SW 1271 (cell line): ENCODE measurements around the gene TINAGL1.
A peak's percentile ranks its signal among the peaks of the same experiment; 100 is the strongest.

ENCODE experiments used
- DNase-seq, 2 experiments: peaks; one replicate each; lab custom pipeline; 2025; lab: John Stamatoyannopoulos, UW

The TINAGL1 gene

GRCh38 chr1:31576201-31576669 is at the start of gene TINAGL1:
Gene TINAGL1, plus strand, starts transcription at chr1:31576515. Its CDS starts 634 bp downstream, at chr1:31577149.
- no peak for DNase-seq

GRCh38 chr1:31529999-31530684 is 46.2 kb upstream of the TINAGL1 start:
- no peak for DNase-seq

- no peak for DNase-seq
Observed at GRCh38 chr1:31531177-31531999, 44.9 kb upstream of the TINAGL1 start.

GRCh38 chr1:31532173-31532572 is 44.1 kb upstream of the TINAGL1 start:
- DNase-seq, result no peak

GRCh38 chr1:31535561-31535960 is 40.8 kb upstream of the TINAGL1 start:
- DNase-seq, result no peak

GRCh38 chr1:31539329-31539728 is 37.0 kb upstream of the TINAGL1 start:
- DNase-seq, result no peak

GRCh38 chr1:31541194-31541593 is 35.1 kb upstream of the TINAGL1 start:
- no peak for DNase-seq

- no peak for DNase-seq
Observed at GRCh38 chr1:31545927-31546540, 30.3 kb upstream of the TINAGL1 start.

GRCh38 chr1:31548534-31548906 is 27.8 kb upstream of the TINAGL1 start:
- DNase-seq, result no peak

GRCh38 chr1:31548907-31549808 is 27.2 kb upstream of the TINAGL1 start:
- DNase-seq, result peak; percentile 39 to 76

- DNase-seq, result no peak
Observed at GRCh38 chr1:31549809-31550620, 26.3 kb upstream of the TINAGL1 start.

GRCh38 chr1:31551208-31551607 is 25.1 kb upstream of the TINAGL1 start:
- DNase-seq, result no peak

GRCh38 chr1:31552489-31552888 is 23.8 kb upstream of the TINAGL1 start:
- no peak for DNase-seq

GRCh38 chr1:31556481-31557006 is 19.8 kb upstream of the TINAGL1 start:
- DNase-seq, result no peak

GRCh38 chr1:31559715-31560114 is 16.6 kb upstream of the TINAGL1 start:
- no peak for DNase-seq

GRCh38 chr1:31560394-31560793 is 15.9 kb upstream of the TINAGL1 start:
- no peak for DNase-seq

GRCh38 chr1:31562707-31563360 is 13.5 kb upstream of the TINAGL1 start:
- peak in 1 of 2 experiments; percentile 14 for DNase-seq

GRCh38 chr1:31564606-31564989 is 11.7 kb upstream of the TINAGL1 start:
- no peak for DNase-seq

- DNase-seq, result no peak
Observed at GRCh38 chr1:31567956-31568570, 8.3 kb upstream of the TINAGL1 start.
